CD1c-positive myeloid dendritic cell (primary cell): ENCODE measurements around the gene USP49.
A peak's percentile ranks its signal among the peaks of the same experiment; 100 is the strongest.

Experiments used
- DNase-seq: peaks from one replicate; pipeline ENCODE4 v3.0.0-alpha.2; 2016; ENCODE audit errors: extremely low spot score

The USP49 gene

GRCh38 chr6:41780551-41781365, 114.4 kb downstream of the USP49 start, which contains the start of gene PRICKLE4:
Gene PRICKLE4 (plus strand): TSS chr6:41780782. CDS start chr6:41783474, 2,692 bp downstream.
- DNase-seq, result peak; percentile 27

- DNase-seq, result peak; percentile 99
Observed at GRCh38 chr6:41779788-41780550, 115.2 kb downstream of the USP49 start, which contains the start of gene FRS3. Gene FRS3 (minus strand): TSS chr6:41779900. CDS start chr6:41776987, 2,913 bp downstream.

- no peak for DNase-seq
Observed at GRCh38 chr6:41779336-41779735, 115.8 kb downstream of the USP49 start.

- no peak for DNase-seq
Observed at GRCh38 chr6:41778895-41779294, 116.3 kb downstream of the USP49 start.

GRCh38 chr6:41777551-41778285, 117.5 kb downstream of the USP49 start:
- DNase-seq, result peak; percentile 68

- no peak for DNase-seq
Observed at GRCh38 chr6:41775293-41775882, 119.8 kb downstream of the USP49 start.

GRCh38 chr6:41774841-41775240, 120.3 kb downstream of the USP49 start:
- DNase-seq, result no peak

- DNase-seq, result no peak
Observed at GRCh38 chr6:41771058-41771983, 123.9 kb downstream of the USP49 start.

GRCh38 chr6:41770381-41771057, 124.7 kb downstream of the USP49 start:
- no peak for DNase-seq

- no peak for DNase-seq
Observed at GRCh38 chr6:41769376-41769775, 125.8 kb downstream of the USP49 start.

GRCh38 chr6:41768545-41769308, 126.4 kb downstream of the USP49 start:
- no peak for DNase-seq

- DNase-seq, result peak; percentile 20
Observed at GRCh38 chr6:41767112-41767833, 127.9 kb downstream of the USP49 start.

- DNase-seq, result peak; percentile 5
Observed at GRCh38 chr6:41766043-41766664, 129.0 kb downstream of the USP49 start.

- peak; percentile 75 for DNase-seq
Observed at GRCh38 chr6:41763470-41763869, 131.7 kb downstream of the USP49 start.

- no peak for DNase-seq
Observed at GRCh38 chr6:41759905-41760579, 135.1 kb downstream of the USP49 start.

GRCh38 chr6:41759106-41759904, 135.9 kb downstream of the USP49 start:
- no peak for DNase-seq

GRCh38 chr6:41758641-41759035, 136.5 kb downstream of the USP49 start:
- DNase-seq, result no peak
